ENCODE data around the gene SLC6A3. TPM values are rescaled to one million over a fixed set of nuclear protein-coding genes. Genes with fewer than 3 reads are reported as not detected.

The SLC6A3 gene
- total RNA-seq, 1 donor from 2014 or later: not detected

DNA sequence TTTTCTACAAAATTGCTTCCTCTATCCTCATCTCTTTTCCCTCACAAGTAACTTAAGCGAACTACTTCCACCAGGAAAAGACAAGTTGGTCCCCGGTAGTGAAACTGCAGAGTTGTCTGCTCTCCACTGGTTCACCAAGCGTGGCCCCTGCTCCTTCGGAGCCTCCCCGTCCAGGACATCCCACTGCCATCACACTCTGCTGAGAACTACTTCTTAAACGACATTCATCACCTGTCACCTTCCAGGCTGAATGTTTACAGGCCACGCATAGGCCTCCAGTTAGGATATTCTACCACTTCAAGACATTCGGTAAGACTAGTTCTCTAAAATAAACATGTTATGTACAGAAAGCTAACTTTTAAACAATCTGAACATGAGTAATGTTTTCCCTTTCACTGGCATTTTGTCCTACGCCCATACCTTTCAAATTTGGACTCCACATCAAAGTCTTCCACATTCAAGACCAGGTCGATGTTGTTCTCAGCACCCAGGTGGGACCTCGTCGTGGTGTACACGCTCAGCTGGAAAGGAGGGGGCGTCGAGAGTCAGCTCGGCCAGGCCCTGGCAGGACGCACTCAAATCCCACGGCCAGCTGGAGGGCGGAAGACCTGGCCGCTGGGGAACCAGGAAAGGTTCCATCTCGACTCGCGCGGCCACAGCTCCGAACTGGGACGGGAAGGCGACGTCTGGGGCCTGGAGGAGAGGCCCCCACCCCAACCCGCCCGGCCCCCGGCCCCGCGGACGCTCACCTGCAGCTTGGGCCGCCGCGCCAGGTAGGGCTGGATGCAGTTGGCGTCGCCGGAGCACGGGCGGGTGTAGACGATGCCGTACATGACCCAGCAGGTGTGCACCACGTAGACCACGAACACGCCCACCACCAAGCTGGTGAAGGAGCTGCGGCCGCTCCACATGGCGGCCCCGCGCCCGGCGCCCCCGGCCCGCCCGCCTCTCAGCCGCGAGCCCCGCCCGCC, 101.0 kb downstream of the SLC6A3 start:
- TF ChIP-seq, protein P1, sequence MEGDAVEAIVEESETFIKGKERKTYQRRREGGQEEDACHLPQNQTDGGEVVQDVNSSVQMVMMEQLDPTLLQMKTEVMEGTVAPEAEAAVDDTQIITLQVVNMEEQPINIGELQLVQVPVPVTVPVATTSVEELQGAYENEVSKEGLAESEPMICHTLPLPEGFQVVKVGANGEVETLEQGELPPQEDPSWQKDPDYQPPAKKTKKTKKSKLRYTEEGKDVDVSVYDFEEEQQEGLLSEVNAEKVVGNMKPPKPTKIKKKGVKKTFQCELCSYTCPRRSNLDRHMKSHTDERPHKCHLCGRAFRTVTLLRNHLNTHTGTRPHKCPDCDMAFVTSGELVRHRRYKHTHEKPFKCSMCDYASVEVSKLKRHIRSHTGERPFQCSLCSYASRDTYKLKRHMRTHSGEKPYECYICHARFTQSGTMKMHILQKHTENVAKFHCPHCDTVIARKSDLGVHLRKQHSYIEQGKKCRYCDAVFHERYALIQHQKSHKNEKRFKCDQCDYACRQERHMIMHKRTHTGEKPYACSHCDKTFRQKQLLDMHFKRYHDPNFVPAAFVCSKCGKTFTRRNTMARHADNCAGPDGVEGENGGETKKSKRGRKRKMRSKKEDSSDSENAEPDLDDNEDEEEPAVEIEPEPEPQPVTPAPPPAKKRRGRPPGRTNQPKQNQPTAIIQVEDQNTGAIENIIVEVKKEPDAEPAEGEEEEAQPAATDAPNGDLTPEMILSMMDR (IDR thresholded peaks at IDR 0.05; ENCODE audit: borderline replicate concordance): no peak
- peak overlapping the region; percentile 95 for H3K27ac ChIP-seq (replicated peaks)
- peaks cover 29% of the 10 kb centered on the region for H3K4me1 ChIP-seq
- no peak for DNase-seq
- peak overlapping the region; percentile 98 for H3K4me3 ChIP-seq
- peaks cover 28% of the 10 kb centered on the region for H3K36me3 ChIP-seq
- H3K27me3 ChIP-seq (ENCODE audit: low read depth): no peaks in the 10 kb centered on the region
- H3K9me3 ChIP-seq (replicated peaks): no peaks in the 10 kb centered on the region
- intact Hi-C loops (cut with micrococcal nuclease): no loop called here

DNA sequence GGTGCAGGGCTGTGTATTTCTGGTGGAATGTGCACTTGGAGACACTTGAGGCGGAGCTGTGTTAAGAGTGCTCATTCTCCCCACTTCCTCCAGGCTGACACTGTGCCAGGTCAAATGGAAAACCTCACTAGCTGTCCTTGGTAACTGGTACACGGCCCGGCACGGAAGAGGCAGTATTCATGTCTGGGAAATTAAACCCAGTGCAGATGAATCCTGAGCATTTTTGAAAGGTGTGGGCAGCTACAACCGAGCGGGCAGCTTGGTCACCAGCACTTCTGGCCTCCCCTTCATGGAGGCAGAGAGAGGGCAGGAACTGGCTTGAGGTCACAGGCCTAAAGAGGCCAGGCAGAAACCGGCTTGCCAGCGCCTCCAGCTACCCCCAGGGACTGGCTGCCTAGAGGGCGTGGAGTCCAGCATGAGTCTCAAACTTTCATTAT, 101.9 kb downstream of the SLC6A3 start:
- H3K9me3 ChIP-seq (replicated peaks): no peaks in the 10 kb centered on the region
- no peaks in the 10 kb centered on the region for H3K27me3 ChIP-seq (ENCODE audit: low read depth)
- H3K4me3 ChIP-seq: peak overlapping the region; percentile 98
- H3K4me1 ChIP-seq: peaks cover 29% of the 10 kb centered on the region
- peaks cover 36% of the 10 kb centered on the region for H3K36me3 ChIP-seq
- intact Hi-C loops (cut with micrococcal nuclease): no loop called here
- no peak overlapping the region for H3K27ac ChIP-seq (replicated peaks)
- DNase-seq: no peak
- TF ChIP-seq, protein P1 (IDR thresholded peaks at IDR 0.05; ENCODE audit: borderline replicate concordance): no peak

Other genes starting within 250 kb of the SLC6A3 start
- gene SLC6A19, start 243.8 kb downstream of the SLC6A3 start, total RNA-seq: not detected
- not detected for gene SLC6A18, start 220.1 kb downstream of the SLC6A3 start, total RNA-seq
- gene TERT, start 150.4 kb downstream of the SLC6A3 start, total RNA-seq: not detected
- 34.2 TPM for gene CLPTM1L, start 100.3 kb downstream of the SLC6A3 start, total RNA-seq
- 11.0 TPM for gene LPCAT1, start 78.5 kb upstream of the SLC6A3 start, total RNA-seq